Activated T-helper 1 cell treated with anti-CD3 and anti-CD28 coated beads, Interleukin-2, amount 50 U/mL, for 16 hours (primary cell): ENCODE results near the gene SGPP1.
"Not testable (repeated sequence)": the region's sequence is repeated elsewhere in the genome, so short reads cannot be mapped to it uniquely, and the experiment has no call there.

Experiments used
- DNase-seq, 2 donors: peaks; one replicate each; pipeline ENCODE4 v3.0.0-alpha.2; 2020; ENCODE audit warnings: low read depth in 1 of 2, low spot score in 1 of 2

SGPP1 gene

GRCh38 chr14:63641473-63642228 lies 86.2 kb downstream of the SGPP1 start, which contains the start of gene WDR89:
Gene WDR89 (minus strand): TSS chr14:63641871. CDS start chr14:63599942, 41,929 bp downstream.
- peak; percentile 88 to 94 for DNase-seq

GRCh38 chr14:63638493-63638892 lies 89.4 kb downstream of the SGPP1 start:
- DNase-seq: no peak

GRCh38 chr14:63636094-63636635 lies 91.7 kb downstream of the SGPP1 start:
- not testable (repeated sequence) for DNase-seq
